ENCODE data around the gene OR52N1. TPM values are rescaled to one million over a fixed set of nuclear protein-coding genes. Genes with fewer than 3 reads are reported as not detected.

Gene OR52N1
- total RNA-seq, 1 donor from 2014 or later: not detected

DNA sequence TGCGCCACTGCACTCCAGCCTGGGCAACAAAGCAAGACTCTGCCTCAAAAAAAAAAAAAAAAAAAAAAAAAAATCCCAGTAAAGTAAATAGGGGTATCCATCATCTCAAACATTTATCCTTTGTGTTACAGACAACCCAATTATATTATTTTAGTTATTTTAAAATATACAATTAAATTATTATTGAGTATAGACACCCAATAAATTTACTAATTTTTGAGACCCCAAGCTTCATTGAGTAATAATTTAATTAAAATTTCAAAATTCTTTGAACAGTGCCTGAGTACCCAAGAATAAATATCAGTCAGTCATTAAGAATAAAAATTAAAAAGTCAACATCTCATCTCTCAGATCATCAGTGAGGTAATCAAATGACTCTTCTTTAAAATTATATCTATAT is 37.1 kb downstream of the OR52N1 start, which contains the start of gene OR52N4:
Gene OR52N4, plus strand, starts transcription at position 301 of the 400 bp plus-strand sequence. CDS start 498 bp downstream, outside the sequence.
- TF ChIP-seq, protein P1, sequence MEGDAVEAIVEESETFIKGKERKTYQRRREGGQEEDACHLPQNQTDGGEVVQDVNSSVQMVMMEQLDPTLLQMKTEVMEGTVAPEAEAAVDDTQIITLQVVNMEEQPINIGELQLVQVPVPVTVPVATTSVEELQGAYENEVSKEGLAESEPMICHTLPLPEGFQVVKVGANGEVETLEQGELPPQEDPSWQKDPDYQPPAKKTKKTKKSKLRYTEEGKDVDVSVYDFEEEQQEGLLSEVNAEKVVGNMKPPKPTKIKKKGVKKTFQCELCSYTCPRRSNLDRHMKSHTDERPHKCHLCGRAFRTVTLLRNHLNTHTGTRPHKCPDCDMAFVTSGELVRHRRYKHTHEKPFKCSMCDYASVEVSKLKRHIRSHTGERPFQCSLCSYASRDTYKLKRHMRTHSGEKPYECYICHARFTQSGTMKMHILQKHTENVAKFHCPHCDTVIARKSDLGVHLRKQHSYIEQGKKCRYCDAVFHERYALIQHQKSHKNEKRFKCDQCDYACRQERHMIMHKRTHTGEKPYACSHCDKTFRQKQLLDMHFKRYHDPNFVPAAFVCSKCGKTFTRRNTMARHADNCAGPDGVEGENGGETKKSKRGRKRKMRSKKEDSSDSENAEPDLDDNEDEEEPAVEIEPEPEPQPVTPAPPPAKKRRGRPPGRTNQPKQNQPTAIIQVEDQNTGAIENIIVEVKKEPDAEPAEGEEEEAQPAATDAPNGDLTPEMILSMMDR (IDR thresholded peaks at IDR 0.05; ENCODE audit: partially characterized antibody, unreplicated experiment): no peak
- Mint-ChIP-seq H3K4me3 (ENCODE audit: unreplicated experiment) (no peak within 1 kb of the TSS), H3K27me3 (ENCODE audit: unreplicated experiment) (no peaks in the 10 kb centered on the region), H3K9me3 (ENCODE audit: unreplicated experiment) (no peaks in the 10 kb centered on the region), H3K27ac (ENCODE audit: unreplicated experiment) (no peak within 1 kb of the TSS), H3K36me3 (ENCODE audit: unreplicated experiment) (no peaks in the 10 kb centered on the region), H3K4me1 (ENCODE audit: low read depth, unreplicated experiment) (no peaks in the 10 kb centered on the region)
- no peak for DNase-seq

DNA sequence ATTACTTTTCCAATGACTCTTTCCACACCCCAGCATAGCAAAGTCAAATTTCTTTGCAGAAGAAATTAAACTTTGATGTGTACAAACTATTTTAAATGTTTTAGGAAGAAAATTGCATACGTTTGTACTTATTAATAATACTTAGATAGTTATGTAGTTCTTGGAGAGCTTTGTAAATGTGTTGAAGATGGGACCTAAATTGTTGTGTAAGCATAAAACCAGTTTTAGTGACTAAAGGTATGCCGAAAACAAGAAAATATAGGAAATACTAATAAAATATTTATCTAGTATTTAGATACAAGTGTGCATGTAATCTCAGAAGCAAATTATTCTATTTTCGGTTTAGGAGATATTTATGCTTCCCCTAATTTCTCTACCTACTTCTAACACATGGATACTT is 41.2 kb downstream of the OR52N1 start:
- Mint-ChIP-seq H3K36me3 (ENCODE audit: unreplicated experiment) (no peaks in the 10 kb centered on the region), H3K9me3 (ENCODE audit: unreplicated experiment) (no peaks in the 10 kb centered on the region), H3K27ac (ENCODE audit: unreplicated experiment) (no peak overlapping the region), H3K4me1 (ENCODE audit: low read depth, unreplicated experiment) (no peaks in the 10 kb centered on the region), H3K27me3 (ENCODE audit: unreplicated experiment) (no peaks in the 10 kb centered on the region), H3K4me3 (ENCODE audit: unreplicated experiment) (no peak overlapping the region)
- TF ChIP-seq, protein P1 (IDR thresholded peaks at IDR 0.05; ENCODE audit: partially characterized antibody, unreplicated experiment): no peak
- DNase-seq: no peak

DNA sequence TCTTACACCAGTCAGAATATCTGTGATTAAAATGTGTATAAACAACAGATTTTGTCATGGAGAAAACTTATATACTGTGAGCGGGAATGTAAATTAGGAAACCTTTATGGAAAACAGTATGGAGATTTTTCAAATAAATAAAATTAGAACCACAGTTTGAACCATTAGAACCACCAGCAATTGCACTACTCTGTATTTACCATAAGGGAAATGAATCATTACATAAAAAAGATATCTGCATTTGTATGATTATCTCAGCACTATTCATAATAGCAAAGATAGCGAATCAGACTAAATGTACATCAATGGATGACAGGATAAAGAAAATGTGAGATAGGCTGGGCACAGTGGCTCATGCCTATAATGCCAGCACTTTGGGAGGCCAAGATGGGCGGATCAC is 44.5 kb downstream of the OR52N1 start:
- no peaks in the 10 kb centered on the region for H3K9me3 Mint-ChIP-seq (ENCODE audit: unreplicated experiment)
- no peak for DNase-seq
- H3K27me3 Mint-ChIP-seq (ENCODE audit: unreplicated experiment): no peaks in the 10 kb centered on the region
- H3K36me3 Mint-ChIP-seq (ENCODE audit: unreplicated experiment): peaks cover 4% of the 10 kb centered on the region
- no peaks in the 10 kb centered on the region for H3K4me1 Mint-ChIP-seq (ENCODE audit: low read depth, unreplicated experiment)
- H3K27ac Mint-ChIP-seq (ENCODE audit: unreplicated experiment): no peak overlapping the region
- TF ChIP-seq, protein P1 (IDR thresholded peaks at IDR 0.05; ENCODE audit: partially characterized antibody, unreplicated experiment): no peak
- no peak overlapping the region for H3K4me3 Mint-ChIP-seq (ENCODE audit: unreplicated experiment)

DNA sequence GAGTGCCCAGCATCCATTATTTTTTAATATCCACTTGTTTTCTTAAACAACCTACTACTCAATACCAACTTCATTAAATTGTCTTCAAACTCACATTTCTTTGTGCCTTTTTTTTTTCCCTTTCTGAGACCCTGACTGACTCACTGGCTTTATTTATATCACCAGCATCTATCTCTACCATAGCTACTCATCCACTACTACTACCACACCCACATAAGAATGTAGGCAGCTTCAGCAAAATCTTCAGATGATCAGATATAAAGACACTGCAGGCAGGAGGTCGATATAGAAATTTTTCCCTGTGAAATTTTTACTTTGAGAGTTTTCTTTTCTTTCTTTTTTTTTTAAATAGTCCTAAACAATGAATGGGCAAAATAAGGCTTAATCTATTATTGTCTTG is 52.6 kb downstream of the OR52N1 start:
- H3K27me3 Mint-ChIP-seq (ENCODE audit: unreplicated experiment): peaks cover 2% of the 10 kb centered on the region
- H3K27ac Mint-ChIP-seq (ENCODE audit: unreplicated experiment): no peak overlapping the region
- no peaks in the 10 kb centered on the region for H3K4me1 Mint-ChIP-seq (ENCODE audit: low read depth, unreplicated experiment)
- H3K4me3 Mint-ChIP-seq (ENCODE audit: unreplicated experiment): no peak overlapping the region
- no peak for DNase-seq
- peaks cover 2% of the 10 kb centered on the region for H3K9me3 Mint-ChIP-seq (ENCODE audit: unreplicated experiment)
- TF ChIP-seq, protein P1 (IDR thresholded peaks at IDR 0.05; ENCODE audit: partially characterized antibody, unreplicated experiment): no peak
- H3K36me3 Mint-ChIP-seq (ENCODE audit: unreplicated experiment): peaks cover 20% of the 10 kb centered on the region

DNA sequence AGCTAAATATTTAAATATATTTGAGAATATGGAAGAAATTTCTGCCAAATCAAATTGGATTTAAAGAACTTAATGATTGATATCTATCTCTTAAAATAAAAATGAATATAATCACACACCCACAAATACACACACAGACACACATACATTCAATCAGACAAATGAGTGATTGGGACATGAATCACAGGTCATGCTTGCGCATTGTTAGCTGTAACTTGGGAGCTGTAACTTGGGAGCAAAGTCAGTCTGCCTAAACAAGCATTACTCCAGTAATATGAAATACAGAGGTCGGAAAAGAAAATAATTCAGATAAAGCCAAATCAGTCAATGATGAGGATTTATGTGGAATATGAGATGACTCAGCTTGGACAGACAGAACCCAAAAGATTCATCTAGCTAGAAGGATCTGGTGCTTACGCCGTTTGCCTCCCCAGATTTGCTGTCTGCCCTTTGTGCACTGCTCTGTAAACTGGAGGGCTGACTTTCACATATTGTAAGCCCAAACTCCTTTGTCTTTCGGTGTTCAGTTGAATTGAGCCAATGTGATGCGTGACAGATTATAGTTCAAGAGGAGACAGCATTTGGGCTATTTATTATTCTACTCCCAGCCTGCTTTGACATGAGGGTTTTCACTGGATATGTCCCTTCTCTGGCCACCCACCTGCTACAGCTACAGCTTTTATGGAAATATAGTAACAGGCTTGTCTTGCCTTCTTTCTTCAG is 53.2 kb downstream of the OR52N1 start:
- H3K4me3 Mint-ChIP-seq (ENCODE audit: unreplicated experiment): no peak overlapping the region
- no peak overlapping the region for H3K27ac Mint-ChIP-seq (ENCODE audit: unreplicated experiment)
- H3K9me3 Mint-ChIP-seq (ENCODE audit: unreplicated experiment): peaks cover 2% of the 10 kb centered on the region
- peaks cover 2% of the 10 kb centered on the region for H3K27me3 Mint-ChIP-seq (ENCODE audit: unreplicated experiment)
- H3K4me1 Mint-ChIP-seq (ENCODE audit: low read depth, unreplicated experiment): no peaks in the 10 kb centered on the region
- TF ChIP-seq, protein P1 (IDR thresholded peaks at IDR 0.05; ENCODE audit: partially characterized antibody, unreplicated experiment): no peak
- H3K36me3 Mint-ChIP-seq (ENCODE audit: unreplicated experiment): peaks cover 20% of the 10 kb centered on the region
- DNase-seq: no peak

All from glutamatergic neuron (in vitro differentiated cells).